Dendritic cell treated with granulocyte-macrophage colony-stimulating factor and Interleukin-4, amounts not matched to agents 40 ng/mL and 50 ng/mL, for 4 days (primary cell): ENCODE results near the gene PCNX2.

Experiments used
- H3K27ac Mint-ChIP-seq: one replicate; pipeline ENCODE4 v1.8.0; 2022; ENCODE audit warnings: mild to moderate bottlenecking, mixed read lengths
- H3K27me3 Mint-ChIP-seq: one replicate; pipeline ENCODE4 v1.8.0; 2022; ENCODE audit warnings: mild to moderate bottlenecking, mixed read lengths
- H3K36me3 Mint-ChIP-seq: one replicate; pipeline ENCODE4 v1.8.0; 2022; ENCODE audit warnings: low read depth, mixed read lengths
- H3K4me1 Mint-ChIP-seq: one replicate; pipeline ENCODE4 v1.8.0; 2022; ENCODE audit warnings: low read depth, mixed read lengths
- H3K4me3 Mint-ChIP-seq: one replicate; pipeline ENCODE4 v1.8.0; 2022; ENCODE audit warnings: mild to moderate bottlenecking, moderate library complexity, mixed read lengths
- H3K9me3 Mint-ChIP-seq: one replicate; pipeline ENCODE4 v1.8.0; 2022; ENCODE audit warnings: mixed read lengths
- intact Hi-C: fragments of 100-400 bp; cut with micrococcal nuclease; formaldehyde crosslinking; loops from one replicate; pipeline ENCODE4 v1.15.0; 2022

Gene PCNX2

GRCh38 chr1:232940262-232940661 is 355.3 kb downstream of the PCNX2 start:
- H3K27ac Mint-ChIP-seq = no peak overlapping the region
- peaks cover 7% of the 10 kb centered on the region for H3K9me3 Mint-ChIP-seq
- no peak overlapping the region for H3K4me3 Mint-ChIP-seq
- no peaks in the 10 kb centered on the region for H3K27me3 Mint-ChIP-seq
- H3K4me1 Mint-ChIP-seq = peaks cover 16% of the 10 kb centered on the region
- H3K36me3 Mint-ChIP-seq = no peaks in the 10 kb centered on the region
- intact Hi-C loops = no loop called here

GRCh38 chr1:232939748-232940147 is 355.8 kb downstream of the PCNX2 start:
- H3K36me3 Mint-ChIP-seq = no peaks in the 10 kb centered on the region
- no peak overlapping the region for H3K27ac Mint-ChIP-seq
- intact Hi-C loops = no loop called here
- no peaks in the 10 kb centered on the region for H3K27me3 Mint-ChIP-seq
- H3K9me3 Mint-ChIP-seq = peaks cover 6% of the 10 kb centered on the region
- peaks cover 20% of the 10 kb centered on the region for H3K4me1 Mint-ChIP-seq
- no peak overlapping the region for H3K4me3 Mint-ChIP-seq

- no peak overlapping the region for H3K4me3 Mint-ChIP-seq
These were observed 356.6 kb downstream of the PCNX2 start for GRCh38 chr1:232938926-232939325.

GRCh38 chr1:232937741-232938375 is 357.7 kb downstream of the PCNX2 start:
- Mint-ChIP-seq H3K27me3 (no peaks in the 10 kb centered on the region), H3K9me3 (no peaks in the 10 kb centered on the region), H3K4me3 (no peak overlapping the region), H3K4me1 (peaks cover 20% of the 10 kb centered on the region), H3K27ac (no peak overlapping the region), H3K36me3 (no peaks in the 10 kb centered on the region)
- intact Hi-C loops = no loop called here

More at GRCh38 chr1:232938926-232939325, 356.6 kb downstream of the PCNX2 start:
- Mint-ChIP-seq H3K27me3 (no peaks in the 10 kb centered on the region), H3K4me1 (peaks cover 20% of the 10 kb centered on the region), H3K36me3 (no peaks in the 10 kb centered on the region), H3K27ac (no peak overlapping the region), H3K9me3 (no peaks in the 10 kb centered on the region)
- intact Hi-C loops = no loop called here

- H3K4me1 Mint-ChIP-seq = peaks cover 20% of the 10 kb centered on the region
- H3K27me3 Mint-ChIP-seq = no peaks in the 10 kb centered on the region
- intact Hi-C loops = no loop called here
- H3K9me3 Mint-ChIP-seq = no peaks in the 10 kb centered on the region
- H3K27ac Mint-ChIP-seq = no peak overlapping the region
- H3K4me3 Mint-ChIP-seq = no peak overlapping the region
- no peaks in the 10 kb centered on the region for H3K36me3 Mint-ChIP-seq
These were observed 358.6 kb downstream of the PCNX2 start for GRCh38 chr1:232936941-232937340.
